OCI-LY3 (cell line): Measurements from ENCODE around the gene MRPL20.
A peak's percentile ranks its signal among the peaks of the same experiment; 100 is the strongest.

Experiments
- H2AFZ ChIP-seq: fragments of 200-600, 300-600 bp; shearing (Covaris generic); 2 replicates; pipeline ENCODE4 v1.6.0; 2014; ENCODE audit warnings: antibody characterized with exemption, low read depth, low read length
- H3K27ac ChIP-seq: fragments of 200-600, 300-600 bp; sonication (generic); 2 replicates; pipeline ENCODE4 v1.5.1; 2014; ENCODE audit warnings: mild to moderate bottlenecking, low read length, moderate library complexity, mixed read lengths
- H3K27me3 ChIP-seq: fragments of 200-600, 300-600 bp; sonication (generic); 2 replicates; pipeline ENCODE4 v1.6.1; 2014; ENCODE audit warnings: low read depth, low read length, mixed read lengths
- H3K36me3 ChIP-seq: fragments of 200-600, 300-600 bp; sonication (generic); replicated peaks from 2 replicates; pipeline ENCODE3; 2014; ENCODE audit warnings: low read depth, low read length, mixed read lengths
- H3K4me1 ChIP-seq: fragments of 300-600, 200-600 bp; sonication (generic); 2 replicates; pipeline ENCODE4 v1.6.1; 2014; ENCODE audit warnings: low read length, mixed read lengths
- H3K4me2 ChIP-seq: fragments of 200-600, 300-600 bp; sonication (generic); 2 replicates; pipeline ENCODE4 v1.6.1; 2014; ENCODE audit warnings: low read length, mixed read lengths
- H3K4me3 ChIP-seq: fragments of 300-600, 200-600 bp; sonication (generic); 2 replicates; pipeline ENCODE4 v1.5.1; 2014; ENCODE audit warnings: antibody characterized with exemption, mild to moderate bottlenecking, low read length, moderate library complexity
- H3K79me2 ChIP-seq: fragments of 300-600, 200-600 bp; shearing (Covaris generic); 2 replicates; pipeline ENCODE4 v1.6.1; 2014; ENCODE audit warnings: mild to moderate bottlenecking, low read length, mixed read lengths
- H3K9ac ChIP-seq: fragments of 300-600, 200-600 bp; shearing (Covaris generic); 2 replicates; pipeline ENCODE4 v1.6.0; 2014; ENCODE audit warnings: mild to moderate bottlenecking, low read length, moderate library complexity
- H3K9me3 ChIP-seq: fragments of 200-600, 300-600 bp; shearing (Covaris generic); 2 replicates; pipeline ENCODE4 v1.6.1; 2014; ENCODE audit warnings: low read length, mixed read lengths; ENCODE audit not compliant: insufficient read depth
- H4K20me1 ChIP-seq: fragments of 200-600, 300-600 bp; sonication (generic); 2 replicates; pipeline ENCODE4 v1.6.1; 2016; ENCODE audit warnings: low read length, mixed read lengths; ENCODE audit not compliant: insufficient read depth
- CTCF ChIP-seq: fragments of 200-600, 300-600 bp; sonication (generic); IDR thresholded peaks from 2 replicates; pipeline ENCODE4 v1.5.1; 2014; ENCODE audit warnings: antibody characterized with exemption, low read length, low read depth
- EZH2phosphoT487 ChIP-seq: fragments of 200-600 bp; shearing (Covaris generic); IDR thresholded peaks from 2 replicates; pipeline ENCODE4 v1.6.1; 2018; ENCODE audit warnings: antibody characterized with exemption, mixed run types, low read depth

The MRPL20 gene

GRCh38 chr1:1435106-1435903 lies 28.2 kb upstream of the MRPL20 start, which contains the start of gene VWA1:
VWA1 (plus strand) TSS chr1:1435690; CDS start chr1:1435749, 59 bp downstream.
- no peak within 1 kb of the TSS for H3K4me2 ChIP-seq
- no peaks in the 10 kb centered on the region for H3K9me3 ChIP-seq
- no peak within 1 kb of the TSS for H3K4me3 ChIP-seq
- H3K36me3 ChIP-seq, result no peaks in the 10 kb centered on the region
- no peak within 1 kb of the TSS for H3K27ac ChIP-seq
- H3K79me2 ChIP-seq, result no peaks in the 10 kb centered on the region
- H3K9ac ChIP-seq, result no peak within 1 kb of the TSS
- no peak for TF ChIP-seq EZH2phosphoT487
- H3K27me3 ChIP-seq, result no peaks in the 10 kb centered on the region
- peaks cover 15% of the 10 kb centered on the region for H3K4me1 ChIP-seq
- no peak within 1 kb of the TSS for H2AFZ ChIP-seq
- H4K20me1 ChIP-seq, result no peaks in the 10 kb centered on the region

- no peak overlapping the region for H3K4me3 ChIP-seq
- no peaks in the 10 kb centered on the region for H3K36me3 ChIP-seq
- H2AFZ ChIP-seq, result no peak overlapping the region
- no peak overlapping the region for H3K4me2 ChIP-seq
- no peak overlapping the region for H3K9ac ChIP-seq
- no peak overlapping the region for H3K27ac ChIP-seq
- TF ChIP-seq EZH2phosphoT487 (no peak), CTCF (no peak)
- H4K20me1 ChIP-seq, result no peaks in the 10 kb centered on the region
- H3K79me2 ChIP-seq, result no peaks in the 10 kb centered on the region
- H3K27me3 ChIP-seq, result no peaks in the 10 kb centered on the region
- no peaks in the 10 kb centered on the region for H3K9me3 ChIP-seq
- H3K4me1 ChIP-seq, result peaks cover 15% of the 10 kb centered on the region
These were observed 27.7 kb upstream of the MRPL20 start for GRCh38 chr1:1434824-1435105.

- H2AFZ ChIP-seq, result 0 out of 2 replicates have a peak overlapping the region, but pooled peaks have one; percentile 21
- H4K20me1 ChIP-seq, result no peaks in the 10 kb centered on the region
- no peak overlapping the region for H3K4me2 ChIP-seq
- H3K27ac ChIP-seq, result no peak overlapping the region
- H3K79me2 ChIP-seq, result no peaks in the 10 kb centered on the region
- H3K4me1 ChIP-seq, result peaks cover 15% of the 10 kb centered on the region
- H3K9ac ChIP-seq, result no peak overlapping the region
- TF ChIP-seq EZH2phosphoT487, result no peak
- no peak for TF ChIP-seq CTCF
- H3K36me3 ChIP-seq, result no peaks in the 10 kb centered on the region
- no peaks in the 10 kb centered on the region for H3K27me3 ChIP-seq
- no peak overlapping the region for H3K4me3 ChIP-seq
- no peaks in the 10 kb centered on the region for H3K9me3 ChIP-seq
These were observed 27.2 kb upstream of the MRPL20 start for GRCh38 chr1:1434131-1434823.

GRCh38 chr1:1433804-1434130 lies 26.7 kb upstream of the MRPL20 start:
- H3K4me2 ChIP-seq, result no peak overlapping the region
- no peaks in the 10 kb centered on the region for H3K79me2 ChIP-seq
- H4K20me1 ChIP-seq, result no peaks in the 10 kb centered on the region
- H3K27ac ChIP-seq, result no peak overlapping the region
- peaks cover 15% of the 10 kb centered on the region for H3K4me1 ChIP-seq
- no peaks in the 10 kb centered on the region for H3K9me3 ChIP-seq
- no peak for TF ChIP-seq EZH2phosphoT487
- TF ChIP-seq CTCF, result no peak
- H3K36me3 ChIP-seq, result no peaks in the 10 kb centered on the region
- H3K4me3 ChIP-seq, result no peak overlapping the region
- no peak overlapping the region for H3K9ac ChIP-seq
- no peaks in the 10 kb centered on the region for H3K27me3 ChIP-seq
- H2AFZ ChIP-seq, result 0 out of 2 replicates have a peak overlapping the region, but pooled peaks have one; percentile 52
